HG03457 (cell line): ENCODE data around the gene CYP2A6.

ENCODE experiments used
- ATAC-seq: cut with Tn5 transposase; IDR thresholded peaks from one replicate; pipeline ENCODE4 v1.9.1; 2021; ENCODE audit warnings: moderate number of reproducible peaks; ENCODE audit not compliant: unreplicated experiment

CYP2A6 gene

DNA sequence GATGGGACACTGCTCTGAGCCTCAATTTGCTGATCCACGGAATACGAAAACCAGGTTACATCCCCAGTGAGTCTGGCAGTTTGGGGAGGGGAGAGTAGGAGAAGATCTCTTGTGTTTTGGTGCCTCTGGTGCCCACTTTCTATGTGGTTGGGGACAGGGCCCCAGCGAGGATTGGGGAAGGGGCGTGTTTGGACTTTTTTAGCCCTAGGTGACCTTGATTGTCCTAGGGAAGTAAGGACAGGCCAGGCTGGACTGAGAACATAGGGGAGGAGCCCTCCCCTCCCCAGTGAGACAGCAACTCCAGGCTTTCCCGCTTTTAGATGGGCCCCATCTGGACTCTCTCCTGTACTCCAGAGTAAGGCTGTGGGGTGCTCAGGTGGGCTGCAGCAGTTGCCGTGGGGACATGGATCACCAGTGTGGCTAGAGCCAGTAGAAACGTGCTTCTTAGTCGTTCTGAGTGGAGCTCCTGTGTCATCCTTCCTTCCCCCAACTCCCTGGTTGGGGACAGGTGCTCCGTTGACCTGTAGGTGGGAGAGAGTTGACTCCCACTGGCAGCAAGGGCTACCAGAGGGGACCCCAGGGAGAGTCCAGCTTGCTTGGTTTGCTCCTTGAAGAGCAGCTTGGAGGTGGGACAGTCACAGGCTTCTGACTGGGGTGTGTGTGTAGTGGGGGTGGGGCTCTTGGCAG, 46.9 kb downstream of the CYP2A6 start:
- ATAC-seq, result no peak

DNA sequence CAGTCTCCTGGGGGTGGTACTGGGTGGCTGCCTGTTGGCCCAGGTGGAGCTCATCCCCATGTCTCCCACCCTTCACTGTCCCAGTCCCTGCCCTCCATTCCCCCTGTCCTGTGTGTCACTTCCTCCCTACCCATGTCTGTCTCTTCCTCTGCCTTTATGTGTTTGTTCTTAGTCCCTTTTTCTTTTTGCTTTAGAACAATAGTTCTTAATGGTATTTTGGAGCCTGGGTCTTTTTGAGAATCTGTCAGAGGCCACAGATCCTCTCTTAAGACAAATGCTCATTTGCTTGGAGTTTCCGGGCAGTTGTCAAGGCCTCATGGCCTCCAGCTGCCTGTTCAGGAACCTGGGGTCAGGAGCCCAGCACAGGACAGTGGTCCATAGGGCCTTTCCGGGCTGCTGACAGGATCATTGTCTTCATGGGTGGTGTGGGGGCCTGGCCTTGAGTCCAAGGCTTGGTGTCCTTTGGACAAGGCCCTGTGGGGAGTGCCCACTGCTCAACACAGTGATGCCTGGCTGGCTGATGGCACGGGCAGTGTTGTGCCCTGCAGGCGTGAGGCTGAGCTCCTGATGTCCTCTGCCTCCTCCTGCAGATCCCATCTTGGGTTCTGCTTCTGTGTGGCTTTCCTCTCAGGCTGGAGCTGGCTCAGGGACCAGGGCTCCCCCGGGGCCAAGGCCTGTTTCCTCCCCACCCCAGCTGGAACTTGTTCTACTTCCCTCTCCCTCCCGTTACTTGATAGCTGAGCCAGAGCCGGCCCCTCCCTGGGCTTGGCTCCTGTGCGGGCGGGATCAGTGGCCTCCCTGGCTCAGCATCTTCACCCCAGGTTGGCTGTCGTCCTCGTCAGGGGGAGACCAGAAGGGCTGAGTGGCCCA, 47.7 kb downstream of the CYP2A6 start:
- ATAC-seq, result no peak

DNA sequence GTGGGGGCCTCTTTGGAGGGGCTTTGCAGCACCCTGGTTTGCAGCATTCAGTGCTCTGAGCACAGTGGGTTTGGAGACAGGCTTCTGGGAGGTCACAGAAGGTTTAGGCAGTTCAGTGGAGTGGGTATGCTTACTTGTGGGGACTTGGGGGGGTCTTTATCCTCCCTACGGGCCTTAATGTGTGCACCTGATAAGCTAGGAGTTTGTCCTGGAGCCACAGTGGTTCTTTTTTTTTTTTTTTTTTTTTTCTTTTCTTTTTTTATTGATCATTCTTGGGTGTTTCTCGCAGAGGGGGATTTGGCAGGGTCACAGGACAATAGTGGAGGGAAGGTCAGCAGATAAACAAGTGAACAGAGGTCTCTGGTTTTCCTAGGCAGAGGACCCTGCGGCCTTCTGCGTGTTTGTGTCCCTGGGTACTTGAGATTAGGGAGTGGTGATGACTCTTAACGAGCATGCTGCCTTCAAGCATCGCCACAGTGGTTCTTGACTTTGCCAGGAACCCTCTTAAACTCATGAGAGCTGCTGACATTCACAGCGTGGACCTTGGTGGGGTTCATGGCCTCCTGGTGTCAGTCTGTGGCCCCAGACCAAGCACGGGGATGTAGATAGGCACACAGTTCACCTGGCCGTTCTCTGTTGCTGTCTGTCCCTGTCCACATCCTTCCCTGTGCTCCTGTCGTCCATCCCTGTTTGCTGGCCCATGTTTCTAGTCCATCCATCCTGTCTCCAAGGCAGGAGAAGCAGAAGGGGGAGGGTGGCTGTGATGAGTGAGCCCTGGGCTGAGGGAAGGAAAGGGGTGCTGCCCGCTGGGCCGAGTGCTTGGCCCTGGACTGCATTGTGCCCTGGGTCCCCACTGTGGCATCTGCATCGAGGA, 48.6 kb downstream of the CYP2A6 start:
- no peak for ATAC-seq

- ATAC-seq, result no peak
Measured at GRCh38 chr19:40800997-40801377, 49.3 kb downstream of the CYP2A6 start.

- no peak for ATAC-seq
Measured at GRCh38 chr19:40800339-40800996, 49.8 kb downstream of the CYP2A6 start.

GRCh38 chr19:40799558-40800338, 50.5 kb downstream of the CYP2A6 start:
- no peak for ATAC-seq

- peak; percentile 54 for ATAC-seq
Measured at GRCh38 chr19:40798683-40799557, 51.3 kb downstream of the CYP2A6 start, which contains the start of gene EGLN2. TSS of gene EGLN2 (plus strand) at chr19:40799191. CDS start at chr19:40800573, 1,382 bp downstream.

- ATAC-seq, result peak; percentile 8
Measured at GRCh38 chr19:40797963-40798682, 52.1 kb downstream of the CYP2A6 start.

GRCh38 chr19:40797166-40797962, 52.9 kb downstream of the CYP2A6 start:
- ATAC-seq, result no peak
